Neuron (in vitro differentiated cells): ENCODE measurements around the gene SHOX.

Source experiments
- H2AFZ ChIP-seq: one replicate; pipeline ENCODE4 v1.6.1; 2013; ENCODE audit warnings: low read depth, mild to moderate bottlenecking, inconsistent platforms, low read length, moderate library complexity
- H3K27me3 ChIP-seq: one replicate; pipeline ENCODE4 v1.6.1; 2013; ENCODE audit warnings: low read length; ENCODE audit not compliant: insufficient read depth
- H3K36me3 ChIP-seq: one replicate; pipeline ENCODE4 v1.6.1; 2013; ENCODE audit warnings: low read length; ENCODE audit not compliant: insufficient read depth
- H3K4me1 ChIP-seq: one replicate; pipeline ENCODE4 v1.6.1; 2013; ENCODE audit warnings: low read length; ENCODE audit not compliant: insufficient read depth
- H3K4me3 ChIP-seq: 2 replicates; pipeline ENCODE4 v1.5.1; 2013; ENCODE audit warnings: mild to moderate bottlenecking, low read length, moderate library complexity
- H3K9me3 ChIP-seq: one replicate; pipeline ENCODE4 v1.6.1; 2013; ENCODE audit warnings: low read length

The SHOX gene

GRCh38 chrX:636981-637659, 6.5 kb downstream of the SHOX start:
- no peaks in the 10 kb centered on the region for H3K4me1 ChIP-seq
- no peak overlapping the region for H2AFZ ChIP-seq
- H3K27me3 ChIP-seq, result peaks cover 72% of the 10 kb centered on the region
- H3K9me3 ChIP-seq, result no peaks in the 10 kb centered on the region
- H3K4me3 ChIP-seq, result no peak overlapping the region
- H3K36me3 ChIP-seq, result no peaks in the 10 kb centered on the region

- H3K4me1 ChIP-seq, result no peaks in the 10 kb centered on the region
- no peak overlapping the region for H3K4me3 ChIP-seq
Measured at GRCh38 chrX:637660-638481, 7.3 kb downstream of the SHOX start.

GRCh38 chrX:638482-639131, 8.0 kb downstream of the SHOX start:
- H3K4me1 ChIP-seq, result no peaks in the 10 kb centered on the region
- H3K36me3 ChIP-seq, result no peaks in the 10 kb centered on the region
- H2AFZ ChIP-seq, result no peak overlapping the region
- no peaks in the 10 kb centered on the region for H3K9me3 ChIP-seq
- no peak overlapping the region for H3K4me3 ChIP-seq
- peaks cover 57% of the 10 kb centered on the region for H3K27me3 ChIP-seq

More at GRCh38 chrX:637660-638481, 7.3 kb downstream of the SHOX start:
- H3K27me3 ChIP-seq, result peaks cover 65% of the 10 kb centered on the region
- no peaks in the 10 kb centered on the region for H3K9me3 ChIP-seq
- no peak overlapping the region for H2AFZ ChIP-seq
- H3K36me3 ChIP-seq, result no peaks in the 10 kb centered on the region

- Histone ChIP-seq H3K9me3 (no peaks in the 10 kb centered on the region), H3K27me3 (peaks cover 52% of the 10 kb centered on the region), H3K36me3 (no peaks in the 10 kb centered on the region), H3K4me1 (no peaks in the 10 kb centered on the region), H2AFZ (no peak overlapping the region), H3K4me3 (no peak overlapping the region)
Measured at GRCh38 chrX:639151-639550, 8.6 kb downstream of the SHOX start.

GRCh38 chrX:640641-641040, 10.1 kb downstream of the SHOX start:
- H2AFZ ChIP-seq, result no peak overlapping the region
- H3K9me3 ChIP-seq, result no peaks in the 10 kb centered on the region
- no peaks in the 10 kb centered on the region for H3K36me3 ChIP-seq
- H3K27me3 ChIP-seq, result peaks cover 47% of the 10 kb centered on the region
- H3K4me3 ChIP-seq, result no peak overlapping the region
- no peaks in the 10 kb centered on the region for H3K4me1 ChIP-seq

GRCh38 chrX:641671-642435, 11.3 kb downstream of the SHOX start:
- no peaks in the 10 kb centered on the region for H3K36me3 ChIP-seq
- no peaks in the 10 kb centered on the region for H3K4me1 ChIP-seq
- H2AFZ ChIP-seq, result no peak overlapping the region
- no peaks in the 10 kb centered on the region for H3K9me3 ChIP-seq
- no peak overlapping the region for H3K4me3 ChIP-seq
- peaks cover 44% of the 10 kb centered on the region for H3K27me3 ChIP-seq

- Histone ChIP-seq H2AFZ (no peak overlapping the region), H3K9me3 (no peaks in the 10 kb centered on the region), H3K4me3 (no peak overlapping the region), H3K27me3 (peaks cover 36% of the 10 kb centered on the region), H3K36me3 (no peaks in the 10 kb centered on the region), H3K4me1 (no peaks in the 10 kb centered on the region)
Measured at GRCh38 chrX:642436-643240, 12.0 kb downstream of the SHOX start.

- H3K4me1 ChIP-seq, result no peaks in the 10 kb centered on the region
- no peak overlapping the region for H3K4me3 ChIP-seq
- peaks cover 30% of the 10 kb centered on the region for H3K27me3 ChIP-seq
- no peaks in the 10 kb centered on the region for H3K36me3 ChIP-seq
- H3K9me3 ChIP-seq, result no peaks in the 10 kb centered on the region
- H2AFZ ChIP-seq, result no peak overlapping the region
Measured at GRCh38 chrX:643241-643595, 12.6 kb downstream of the SHOX start.

- Histone ChIP-seq H3K27me3 (peaks cover 24% of the 10 kb centered on the region), H3K9me3 (no peaks in the 10 kb centered on the region), H3K36me3 (no peaks in the 10 kb centered on the region), H3K4me3 (no peak overlapping the region), H3K4me1 (no peaks in the 10 kb centered on the region), H2AFZ (no peak overlapping the region)
Measured at GRCh38 chrX:643911-644303, 13.3 kb downstream of the SHOX start.

GRCh38 chrX:644304-645281, 14.0 kb downstream of the SHOX start:
- no peaks in the 10 kb centered on the region for H3K4me1 ChIP-seq
- H2AFZ ChIP-seq, result no peak overlapping the region
- H3K36me3 ChIP-seq, result no peaks in the 10 kb centered on the region
- peaks cover 19% of the 10 kb centered on the region for H3K27me3 ChIP-seq
- H3K4me3 ChIP-seq, result no peak overlapping the region
- H3K9me3 ChIP-seq, result no peaks in the 10 kb centered on the region

- H3K4me3 ChIP-seq, result no peak overlapping the region
- H3K36me3 ChIP-seq, result no peaks in the 10 kb centered on the region
- H3K9me3 ChIP-seq, result no peaks in the 10 kb centered on the region
- peaks cover 21% of the 10 kb centered on the region for H3K27me3 ChIP-seq
- H2AFZ ChIP-seq, result no peak overlapping the region
- H3K4me1 ChIP-seq, result no peaks in the 10 kb centered on the region
Measured at GRCh38 chrX:646228-646495, 15.6 kb downstream of the SHOX start.

GRCh38 chrX:646796-647195, 16.2 kb downstream of the SHOX start:
- no peaks in the 10 kb centered on the region for H3K36me3 ChIP-seq
- H3K27me3 ChIP-seq, result peaks cover 21% of the 10 kb centered on the region
- no peak overlapping the region for H3K4me3 ChIP-seq
- no peak overlapping the region for H2AFZ ChIP-seq
- no peaks in the 10 kb centered on the region for H3K4me1 ChIP-seq
- no peaks in the 10 kb centered on the region for H3K9me3 ChIP-seq
